GM19467 (cell line): ENCODE data around the gene FHIP1B.
A peak's percentile ranks its signal among the peaks of the same experiment; 100 is the strongest.
"Not testable (repeated sequence)": the region's sequence is repeated elsewhere in the genome, so short reads cannot be mapped to it uniquely, and the experiment has no call there.

Source experiments
- ATAC-seq: cut with Tn5 transposase; IDR thresholded peaks from one replicate; pipeline ENCODE4 v1.9.1; 2021; ENCODE audit warnings: mild to moderate bottlenecking, moderate library complexity; ENCODE audit not compliant: unreplicated experiment

FHIP1B gene

DNA sequence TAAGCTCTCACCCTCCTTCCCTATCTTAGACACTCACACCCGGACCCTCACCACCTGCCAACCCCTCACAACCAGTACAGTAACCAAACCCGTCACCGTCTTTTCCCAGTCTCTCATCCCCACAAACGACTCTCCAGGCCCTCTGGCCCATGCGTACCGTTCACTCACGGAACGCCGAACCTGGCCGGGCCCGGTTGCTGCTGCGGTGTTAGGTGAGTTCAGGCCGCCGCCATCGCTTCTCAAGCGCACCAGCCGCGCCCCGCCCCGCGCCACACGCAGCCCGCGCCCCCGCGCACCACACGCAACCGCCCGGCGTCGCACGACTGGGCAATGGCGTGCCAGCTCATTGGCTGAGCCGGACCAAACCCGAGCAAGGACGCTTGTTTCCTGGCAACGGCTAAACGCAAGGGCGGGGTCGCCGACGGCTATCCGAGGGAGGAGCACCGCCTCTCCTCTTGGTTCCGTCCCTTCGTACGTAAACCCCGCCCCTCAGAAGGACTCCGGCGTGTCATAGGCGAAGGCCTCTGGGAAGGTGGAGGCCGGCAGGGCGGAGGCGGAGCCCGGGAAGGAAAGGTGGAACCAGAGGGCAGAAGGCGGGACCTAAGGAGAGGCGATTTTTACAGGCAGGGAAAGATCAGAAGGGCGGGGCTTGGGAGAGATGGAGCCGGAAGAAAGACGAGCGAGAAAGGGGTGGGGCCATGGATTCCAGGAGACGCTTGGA, at the start of gene FHIP1B:
Gene FHIP1B (minus strand): TSS at position 250 of the 721 bp plus-strand sequence. CDS start 10,120 bp downstream, outside the sequence.
- peak; percentile 95 for ATAC-seq

DNA sequence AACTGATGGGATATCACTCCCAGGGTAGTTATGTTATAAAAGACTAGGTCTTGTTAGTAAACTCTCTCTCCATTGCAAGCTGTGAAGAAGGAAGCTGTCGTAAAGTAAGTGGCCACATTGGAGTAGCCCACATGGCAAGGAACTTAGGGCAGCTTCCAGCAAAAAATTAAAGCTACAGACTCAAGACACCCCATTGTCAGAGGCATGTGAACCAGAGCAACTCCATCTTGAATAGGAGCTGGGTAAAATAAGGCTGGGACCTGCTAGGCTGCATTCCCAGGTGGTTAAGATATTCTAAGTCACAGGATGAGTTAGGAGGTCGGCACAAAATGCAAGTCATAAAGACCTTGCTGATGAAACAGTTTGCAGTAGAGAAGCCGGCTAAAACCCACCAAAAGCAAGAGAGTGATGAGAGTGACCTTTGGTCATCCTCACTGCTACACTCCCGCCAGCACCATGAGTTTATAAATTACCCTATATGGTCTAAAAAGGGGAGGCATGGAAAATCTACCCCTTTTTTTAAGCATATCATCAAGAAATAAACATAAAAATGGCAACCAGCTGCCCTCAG, 49.1 kb upstream of the FHIP1B start:
- ATAC-seq: no peak

DNA sequence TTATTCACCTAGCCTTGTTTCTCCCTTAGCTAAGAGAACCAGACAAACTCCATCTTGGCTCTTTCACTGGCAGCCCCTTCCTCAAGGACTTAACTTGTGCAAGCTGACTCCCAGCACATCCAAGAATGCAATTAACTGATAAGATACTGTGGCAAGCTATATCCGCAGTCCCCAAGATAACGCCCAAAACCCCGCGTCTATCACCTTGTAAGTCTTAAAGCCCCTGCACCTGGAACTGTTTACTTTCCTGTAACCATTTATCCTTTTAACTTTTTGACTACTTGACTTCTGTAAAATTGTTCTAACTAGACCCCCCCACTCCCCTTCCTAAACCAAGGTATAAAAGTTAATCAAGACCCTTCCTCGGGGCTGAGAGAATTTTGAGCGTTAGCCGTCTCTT, 46.4 kb upstream of the FHIP1B start:
- not testable (repeated sequence) for ATAC-seq

DNA sequence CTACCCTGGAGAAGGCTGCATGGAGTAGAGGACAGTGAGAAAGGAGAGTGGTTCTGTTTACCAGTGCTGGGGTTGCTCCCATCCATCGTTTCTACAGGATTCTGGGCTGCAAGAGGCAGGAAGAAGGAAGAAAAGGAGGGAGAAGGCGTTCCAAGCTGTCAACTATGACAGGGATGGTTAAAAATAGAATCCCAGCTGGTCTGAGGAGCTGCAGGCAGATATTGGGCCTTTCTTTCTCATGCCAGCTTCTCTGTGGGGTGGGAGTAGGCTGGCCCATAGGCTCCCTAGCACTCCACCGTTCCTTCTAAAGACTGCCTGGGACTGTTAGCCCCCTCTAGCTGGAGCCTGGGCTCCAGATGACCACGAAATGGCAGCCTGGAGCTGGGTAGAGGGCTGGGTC, 38.8 kb upstream of the FHIP1B start:
- no peak for ATAC-seq

DNA sequence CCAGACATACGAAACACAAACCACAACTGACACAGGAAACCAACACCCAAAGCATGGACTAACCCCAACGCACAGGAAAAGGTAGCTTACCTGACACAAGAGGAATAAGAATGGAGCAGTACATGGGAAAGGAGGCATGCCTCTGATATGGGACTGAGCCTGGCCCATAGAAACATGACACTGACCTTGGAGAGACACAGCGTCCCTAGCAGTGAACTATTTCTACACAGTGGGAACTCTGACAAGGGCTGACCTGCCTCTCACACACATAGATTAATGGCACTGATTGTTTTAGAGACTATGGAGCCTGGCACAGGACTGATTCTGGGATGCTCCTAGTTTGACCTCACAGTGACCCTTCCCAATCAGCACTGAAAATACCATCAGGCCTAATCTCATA, 37.2 kb upstream of the FHIP1B start:
- no peak for ATAC-seq

DNA sequence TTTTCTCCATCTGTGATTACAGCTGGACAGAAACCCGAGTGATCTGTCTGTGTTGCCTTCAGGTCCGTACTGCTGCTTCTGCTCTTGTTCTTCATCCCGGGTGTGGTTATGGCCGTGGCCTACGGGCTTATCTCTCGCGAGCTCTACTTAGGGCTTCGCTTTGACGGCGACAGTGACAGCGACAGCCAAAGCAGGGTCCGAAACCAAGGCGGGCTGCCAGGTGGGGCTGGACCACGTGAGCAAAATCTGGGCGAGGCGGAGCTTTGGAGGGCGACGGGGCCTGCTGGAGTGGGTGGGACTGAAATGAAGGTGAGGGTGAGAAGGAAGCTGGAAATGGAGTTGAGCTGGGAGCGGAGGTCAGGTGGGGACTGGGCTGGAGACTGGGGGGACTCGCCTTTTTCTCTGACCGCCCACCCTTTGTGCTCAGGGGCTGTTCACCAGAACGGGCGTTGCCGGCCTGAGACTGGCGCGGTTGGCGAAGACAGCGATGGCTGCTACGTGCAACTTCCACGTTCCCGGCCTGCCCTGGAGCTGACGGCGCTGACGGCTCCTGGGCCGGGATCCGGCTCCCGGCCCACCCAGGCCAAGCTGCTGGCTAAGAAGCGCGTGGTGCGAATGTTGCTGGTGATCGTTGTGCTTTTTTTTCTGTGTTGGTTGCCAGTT, 36.3 kb upstream of the FHIP1B start:
- no peak for ATAC-seq

DNA sequence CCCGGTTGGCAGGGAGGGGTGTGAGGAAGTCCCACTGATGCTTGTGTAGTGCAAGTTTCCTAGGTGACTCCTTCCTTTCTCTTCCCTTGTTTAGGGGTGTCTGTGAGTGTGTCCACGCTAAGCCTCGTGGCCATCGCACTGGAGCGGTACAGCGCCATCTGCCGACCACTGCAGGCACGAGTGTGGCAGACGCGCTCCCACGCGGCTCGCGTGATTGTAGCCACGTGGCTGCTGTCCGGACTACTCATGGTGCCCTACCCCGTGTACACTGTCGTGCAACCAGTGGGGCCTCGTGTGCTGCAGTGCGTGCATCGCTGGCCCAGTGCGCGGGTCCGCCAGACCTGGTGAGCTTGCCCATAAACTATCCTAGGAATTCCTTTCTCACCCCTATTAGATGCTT, 35.6 kb upstream of the FHIP1B start:
- ATAC-seq: no peak

DNA sequence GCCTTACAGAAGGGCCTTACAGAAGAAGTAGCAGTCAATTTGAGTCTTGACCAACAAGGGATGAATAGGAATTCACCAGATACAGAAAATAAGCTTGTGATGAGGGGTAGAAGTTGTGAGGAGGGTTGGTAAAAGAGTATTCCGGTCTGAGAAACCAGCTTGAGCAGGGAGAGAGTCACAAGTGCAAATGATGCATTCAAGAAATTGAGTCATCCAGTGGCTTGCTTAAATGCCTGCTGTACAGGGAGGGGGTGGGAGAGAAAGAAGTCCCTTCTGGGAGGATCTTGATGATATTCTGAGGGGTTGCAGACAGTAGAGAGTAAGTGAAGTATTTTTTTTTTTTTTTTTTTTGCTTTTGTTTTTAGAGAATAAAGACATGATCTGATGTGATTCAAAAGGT, 34.4 kb upstream of the FHIP1B start:
- ATAC-seq: no peak

DNA sequence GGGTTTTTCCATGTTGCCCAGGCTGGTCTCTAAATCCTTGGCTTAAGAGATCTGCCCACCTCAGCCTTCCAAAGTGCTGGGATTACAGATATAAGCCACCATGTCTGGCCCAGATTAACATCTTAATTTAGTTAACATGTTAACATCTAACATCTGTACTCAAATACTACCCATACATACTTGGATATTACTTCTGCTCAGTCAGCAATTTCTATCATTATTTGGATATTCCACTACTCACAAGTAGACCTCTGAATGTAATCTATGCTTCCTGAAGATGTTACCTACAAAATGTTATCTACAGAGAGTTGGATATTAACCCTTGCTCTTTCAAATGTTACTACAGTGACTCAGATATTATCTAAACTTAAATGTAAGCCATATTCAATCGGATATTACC, 29.2 kb upstream of the FHIP1B start:
- no peak for ATAC-seq

DNA sequence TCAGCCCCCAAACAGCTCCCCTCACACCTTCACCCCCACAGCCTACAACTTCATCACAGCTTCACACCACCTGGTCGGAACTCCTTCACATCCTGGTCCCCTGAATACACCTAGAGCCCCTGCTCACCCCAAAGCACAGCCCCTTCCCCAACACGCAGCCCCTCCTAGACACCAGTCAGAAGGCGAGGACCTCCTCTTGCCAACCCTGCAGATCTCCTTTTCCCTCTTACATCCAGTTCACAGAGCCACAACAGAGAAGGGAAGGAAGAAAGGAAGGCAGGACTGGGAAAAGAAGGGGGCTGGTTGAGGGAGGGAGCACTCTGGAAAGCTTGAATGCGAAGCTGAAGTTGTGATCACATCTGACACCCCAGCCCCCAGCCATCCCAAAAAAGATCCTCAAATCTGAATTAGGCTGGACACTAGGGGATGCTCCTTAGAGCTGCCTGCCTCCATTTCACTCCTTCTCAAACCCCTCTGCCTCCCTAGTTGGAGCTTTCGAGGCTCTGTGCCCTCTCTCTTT, 25.8 kb upstream of the FHIP1B start:
- no peak for ATAC-seq

DNA sequence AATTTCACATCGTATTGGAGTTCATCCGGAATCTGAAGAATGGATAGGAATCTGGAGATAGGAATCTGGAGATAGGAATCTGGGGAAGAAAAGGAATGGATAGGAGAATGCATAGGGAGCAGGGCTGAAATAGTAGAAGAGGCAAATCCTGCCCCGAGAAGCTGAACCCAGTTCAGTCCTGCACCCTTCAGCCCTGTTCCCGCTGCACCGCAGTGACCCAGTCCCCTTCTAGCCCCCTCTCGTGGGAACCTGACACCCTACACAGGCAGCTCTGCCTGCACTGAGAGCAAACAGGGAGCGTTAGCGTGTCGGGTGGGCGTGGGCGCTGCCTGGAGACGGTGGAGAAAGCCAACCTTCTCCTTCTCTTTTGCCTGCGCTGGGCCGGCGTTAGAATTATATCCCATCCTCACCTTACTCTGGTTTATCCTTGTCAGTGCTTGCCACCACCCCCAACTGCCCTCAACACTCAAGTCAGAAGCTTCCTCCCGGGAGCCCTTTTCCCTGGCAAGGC, 24.2 kb upstream of the FHIP1B start:
- ATAC-seq: no peak

DNA sequence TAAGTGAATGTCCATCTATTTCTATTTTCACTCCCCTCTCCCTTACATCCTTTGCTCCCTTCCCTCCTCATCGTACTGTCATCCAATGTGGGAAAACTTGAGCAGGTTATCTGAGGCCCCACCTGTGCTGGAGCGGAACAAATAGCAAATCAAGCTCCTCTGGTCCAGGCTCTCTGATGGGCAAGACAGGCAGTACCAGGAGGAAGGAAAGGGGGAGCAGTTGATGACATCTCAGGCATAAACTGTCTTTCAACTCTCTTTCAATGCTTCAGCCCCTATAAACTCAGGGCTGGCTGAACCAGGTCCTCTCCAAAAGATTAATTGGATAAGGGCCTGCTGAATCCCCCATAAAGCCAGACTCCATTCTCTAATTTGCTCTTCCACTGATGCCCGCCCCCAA, 23.7 kb upstream of the FHIP1B start:
- ATAC-seq: no peak

DNA sequence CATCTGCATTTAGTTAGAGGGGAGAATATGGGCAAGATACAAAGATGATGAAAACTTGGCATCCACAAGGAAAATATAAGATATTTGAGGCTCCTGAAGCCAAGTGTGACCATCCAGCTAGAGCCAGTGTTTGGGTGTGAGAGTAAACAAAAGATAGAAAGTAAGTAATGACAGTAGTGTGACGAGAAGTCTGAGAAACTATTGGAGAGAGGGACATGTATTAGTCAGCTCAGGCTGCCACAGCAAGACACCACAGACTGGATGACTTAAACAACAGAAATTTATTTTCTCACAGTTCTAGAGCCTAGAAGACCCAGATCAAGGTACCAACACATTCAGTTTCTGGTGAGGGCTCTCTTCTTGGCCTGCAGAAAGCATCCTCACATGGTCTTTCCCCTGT, 18.8 kb upstream of the FHIP1B start:
- ATAC-seq: no peak

DNA sequence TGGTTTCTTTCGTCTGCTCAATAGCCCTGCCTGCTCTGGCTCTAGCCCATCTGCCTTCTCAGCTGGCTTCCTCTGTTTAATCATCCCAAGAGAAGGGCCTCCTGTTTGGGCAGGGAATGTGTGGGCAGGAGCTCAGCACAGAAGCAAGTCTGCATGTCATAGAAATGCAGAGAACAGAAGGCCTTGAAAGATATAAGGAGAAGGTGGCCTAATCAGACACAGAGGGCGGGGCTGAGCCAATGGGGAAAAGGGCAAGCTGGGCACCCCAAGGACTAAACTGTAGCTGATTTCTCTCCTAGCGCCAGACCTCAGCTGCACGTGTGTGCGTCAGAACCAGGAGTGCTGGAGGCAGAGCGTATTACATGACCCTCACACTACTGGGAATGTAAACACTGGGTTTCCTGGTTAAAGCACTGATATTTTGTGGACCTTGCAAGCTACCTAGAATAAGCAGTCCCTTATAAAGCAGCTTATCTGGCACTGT, 17.6 kb upstream of the FHIP1B start:
- ATAC-seq: no peak

DNA sequence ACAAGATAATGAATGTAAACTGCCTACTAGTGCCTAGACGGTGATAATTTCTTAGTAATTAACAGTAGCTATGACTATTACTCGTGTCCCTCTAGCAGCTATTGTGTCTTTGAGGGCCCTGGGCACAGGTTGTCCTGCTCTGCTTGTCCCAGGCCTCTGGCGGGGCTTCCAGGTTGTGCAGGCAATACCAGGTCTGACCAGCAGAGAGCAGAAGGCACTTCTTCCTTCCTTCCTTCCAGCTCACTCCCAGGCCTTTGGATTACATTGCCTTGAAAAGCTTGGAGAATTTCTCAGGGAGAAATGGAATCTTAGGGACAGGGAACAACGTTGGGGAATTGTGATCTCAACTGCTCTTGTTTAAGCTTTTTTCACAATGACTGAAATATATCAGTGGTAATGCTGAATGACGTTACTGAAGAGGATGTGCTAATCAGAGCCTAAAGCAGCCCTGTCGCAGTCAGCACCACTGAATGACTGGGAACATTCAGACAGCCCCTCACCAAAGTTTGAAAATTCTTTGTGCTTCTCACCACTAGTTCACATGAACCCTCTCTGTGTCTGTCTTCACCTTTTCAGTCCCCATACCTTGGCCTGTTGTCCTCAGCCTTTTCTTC, 16.8 kb upstream of the FHIP1B start:
- ATAC-seq: peak; percentile 74

DNA sequence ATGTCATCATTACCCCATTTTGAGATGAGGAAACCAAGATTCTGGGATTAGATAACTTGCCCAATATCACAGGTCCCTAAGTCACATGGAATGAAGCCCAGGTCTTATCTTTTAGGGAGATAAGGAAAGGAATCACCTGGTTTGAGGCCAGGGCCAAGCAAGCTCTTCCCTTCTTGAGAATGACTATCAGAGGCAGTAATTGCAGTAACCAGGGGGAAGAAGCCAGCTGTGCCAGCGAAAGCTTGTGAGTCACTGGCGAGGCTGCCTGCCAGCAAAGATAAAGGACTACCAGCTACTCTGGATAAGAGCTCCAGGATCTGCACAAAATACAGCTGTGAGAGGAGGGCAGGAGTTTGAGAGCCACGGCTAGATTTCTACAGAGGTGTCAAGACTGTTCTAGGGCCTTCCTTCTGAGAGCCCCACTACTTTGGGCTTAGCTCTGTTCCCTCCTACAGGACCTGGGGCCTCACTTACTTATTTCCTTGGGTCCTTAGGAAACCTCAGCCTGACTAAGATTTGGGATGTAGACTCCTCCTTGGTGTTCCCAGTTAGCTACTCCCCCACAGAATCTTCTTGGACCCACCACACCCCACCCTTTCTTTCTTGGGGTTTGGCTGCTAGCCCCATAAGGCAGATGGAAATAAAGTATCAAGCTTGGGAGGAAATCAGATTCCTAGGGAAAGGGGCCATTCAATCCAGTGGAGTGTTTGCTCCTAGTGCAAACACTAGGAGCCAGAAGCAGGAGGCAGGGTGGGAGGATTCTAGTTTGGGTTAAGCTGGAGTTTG, 15.5 kb upstream of the FHIP1B start:
- ATAC-seq: no peak

DNA sequence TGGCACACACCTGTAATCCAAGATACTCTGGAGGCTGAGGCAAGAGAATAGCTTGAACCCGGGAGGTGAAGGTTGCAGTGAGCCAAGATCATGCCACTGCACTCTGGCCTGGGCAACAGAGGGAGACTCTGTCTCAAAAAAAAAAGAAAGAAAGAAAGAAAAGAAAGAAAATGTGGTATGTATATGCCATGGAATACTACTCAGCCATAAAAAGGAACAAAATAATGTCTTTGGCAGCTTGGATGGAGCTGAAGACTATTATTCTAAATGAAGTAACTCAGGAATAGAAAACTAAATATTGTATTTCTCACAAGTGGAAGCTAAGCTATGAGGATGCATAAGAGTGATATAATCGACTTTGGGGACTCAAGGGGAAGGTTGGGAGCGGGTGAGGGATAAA, 14.5 kb upstream of the FHIP1B start:
- ATAC-seq: not testable (repeated sequence)

DNA sequence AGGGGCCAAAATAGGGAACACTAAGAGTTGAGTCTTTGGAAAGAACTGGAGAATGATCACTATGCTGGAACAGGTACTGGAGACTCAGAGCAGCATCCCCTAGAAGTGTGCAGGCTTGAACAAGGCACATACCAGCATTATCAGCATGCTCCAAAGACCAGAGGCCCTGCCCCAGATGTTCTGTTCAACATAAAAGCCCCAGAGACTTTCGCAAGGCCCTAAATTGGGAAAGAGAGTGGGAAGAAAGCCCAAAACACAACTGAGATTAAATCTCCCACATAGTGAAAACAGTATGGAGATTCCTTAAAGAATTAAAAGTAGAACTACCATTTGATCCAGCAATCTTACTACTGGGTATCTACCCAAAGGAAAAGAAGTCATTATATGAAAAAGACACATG, 13.8 kb upstream of the FHIP1B start:
- no peak for ATAC-seq

DNA sequence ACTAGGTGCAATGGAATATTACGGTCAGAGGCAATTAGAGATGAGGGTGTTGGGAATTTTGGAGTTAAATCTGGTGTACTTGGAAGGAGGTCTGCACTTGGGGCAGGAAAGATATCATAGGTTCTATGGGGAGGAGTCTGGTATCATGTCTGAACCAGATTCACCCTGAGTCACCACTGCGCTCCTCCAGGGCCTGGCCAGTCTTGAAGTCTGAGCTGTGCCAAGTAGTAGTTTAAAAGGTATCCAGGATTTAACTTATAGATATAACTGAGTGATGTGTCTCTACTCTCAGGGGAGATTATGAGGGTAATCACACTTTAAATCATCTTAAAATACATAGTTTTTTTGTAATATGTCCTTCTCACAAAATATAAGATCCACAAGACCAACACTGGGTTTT, 11.1 kb upstream of the FHIP1B start:
- ATAC-seq: no peak

DNA sequence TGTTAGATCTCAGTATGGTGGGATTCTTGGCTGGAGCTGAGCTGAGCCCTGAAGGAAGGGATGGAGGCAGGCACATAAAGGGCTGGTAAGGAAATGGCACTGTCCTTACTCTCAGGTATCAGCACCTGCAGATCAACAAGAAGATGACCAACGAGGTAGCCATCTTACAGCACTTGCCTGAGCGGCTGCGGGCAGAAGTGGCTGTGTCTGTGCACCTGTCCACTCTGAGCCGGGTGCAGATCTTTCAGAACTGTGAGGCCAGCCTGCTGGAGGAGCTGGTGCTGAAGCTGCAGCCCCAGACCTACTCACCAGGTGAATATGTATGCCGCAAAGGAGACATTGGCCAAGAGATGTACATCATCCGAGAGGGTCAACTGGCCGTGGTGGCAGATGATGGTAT, 6.9 kb upstream of the FHIP1B start:
- no peak for ATAC-seq

DNA sequence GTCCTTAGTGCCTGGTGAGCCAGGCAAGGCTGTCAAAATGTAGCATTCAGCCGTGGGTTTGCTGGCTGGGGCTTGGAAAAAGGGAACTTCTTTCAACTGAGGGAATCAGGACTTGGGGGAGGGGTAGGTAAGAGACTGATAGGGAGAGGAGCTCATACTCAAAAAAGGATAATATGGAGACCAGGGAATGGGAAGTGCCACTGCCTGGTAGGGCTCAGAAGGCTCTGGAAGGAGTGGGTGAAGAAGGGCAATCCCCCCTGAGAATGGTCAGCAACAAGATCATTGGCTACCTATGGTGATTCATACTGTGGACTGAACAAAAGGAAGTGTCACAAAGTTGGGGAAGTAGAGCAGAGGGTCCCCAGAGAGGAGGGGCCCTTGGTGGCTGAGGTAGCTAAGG, 6.3 kb upstream of the FHIP1B start:
- no peak for ATAC-seq
